Bronchial epithelial cell (primary cell): ENCODE data around the gene CD7. TPM values are rescaled to one million over a fixed set of nuclear protein-coding genes. Genes with fewer than 3 reads are reported as not detected.

Experiments used
- DNase-seq: peaks from one replicate; pipeline ENCODE4 v3.0.0-alpha.2; 2010; ENCODE audit warnings: low read depth
- FAIRE-seq: peaks from 2 replicates; lab custom pipeline; 2011; peaks lifted over from hg19 to GRCh38; lab: Jason Lieb, UNC
- H3K27me3 ChIP-seq: 2 replicates; pipeline ENCODE4 v1.5.1; 2011; ENCODE audit warnings: low read length; ENCODE audit not compliant: control insufficient read depth, insufficient read depth
- H3K36me3 ChIP-seq: 2 replicates; pipeline ENCODE4 v1.5.1; 2011; ENCODE audit warnings: low read length; ENCODE audit not compliant: control insufficient read depth, insufficient read depth
- H3K4me3 ChIP-seq: 2 replicates; pipeline ENCODE4 v1.5.1; 2011; ENCODE audit warnings: mild to moderate bottlenecking, low read depth, low read length, control low read depth
- CTCF ChIP-seq: IDR thresholded peaks from 2 replicates; pipeline ENCODE4 v1.5.1; 2011; ENCODE audit warnings: mild to moderate bottlenecking, moderate library complexity, low read length, control low read depth, inconsistent platforms; ENCODE audit not compliant: insufficient read depth, severe bottlenecking
- total RNA-seq: library from RNA; depleted of rRNA; stranded (reverse); fragments of >200 nt; gene quantifications from 2 replicates; pipeline ENCODE4 v1.2.1, GENCODE V29; 2014

The CD7 gene
- total RNA-seq, 1 donor from 2014 or later: not detected

- TF ChIP-seq CTCF: no peak
- FAIRE-seq (peak; percentile 13), DNase-seq (no peak)
- no peaks in the 10 kb centered on the region for H3K36me3 ChIP-seq
- peaks cover 3% of the 10 kb centered on the region for H3K27me3 ChIP-seq
- H3K4me3 ChIP-seq: no peak overlapping the region
Observed at GRCh38 chr17:82327289-82327688, 9.9 kb upstream of the CD7 start.

DNA sequence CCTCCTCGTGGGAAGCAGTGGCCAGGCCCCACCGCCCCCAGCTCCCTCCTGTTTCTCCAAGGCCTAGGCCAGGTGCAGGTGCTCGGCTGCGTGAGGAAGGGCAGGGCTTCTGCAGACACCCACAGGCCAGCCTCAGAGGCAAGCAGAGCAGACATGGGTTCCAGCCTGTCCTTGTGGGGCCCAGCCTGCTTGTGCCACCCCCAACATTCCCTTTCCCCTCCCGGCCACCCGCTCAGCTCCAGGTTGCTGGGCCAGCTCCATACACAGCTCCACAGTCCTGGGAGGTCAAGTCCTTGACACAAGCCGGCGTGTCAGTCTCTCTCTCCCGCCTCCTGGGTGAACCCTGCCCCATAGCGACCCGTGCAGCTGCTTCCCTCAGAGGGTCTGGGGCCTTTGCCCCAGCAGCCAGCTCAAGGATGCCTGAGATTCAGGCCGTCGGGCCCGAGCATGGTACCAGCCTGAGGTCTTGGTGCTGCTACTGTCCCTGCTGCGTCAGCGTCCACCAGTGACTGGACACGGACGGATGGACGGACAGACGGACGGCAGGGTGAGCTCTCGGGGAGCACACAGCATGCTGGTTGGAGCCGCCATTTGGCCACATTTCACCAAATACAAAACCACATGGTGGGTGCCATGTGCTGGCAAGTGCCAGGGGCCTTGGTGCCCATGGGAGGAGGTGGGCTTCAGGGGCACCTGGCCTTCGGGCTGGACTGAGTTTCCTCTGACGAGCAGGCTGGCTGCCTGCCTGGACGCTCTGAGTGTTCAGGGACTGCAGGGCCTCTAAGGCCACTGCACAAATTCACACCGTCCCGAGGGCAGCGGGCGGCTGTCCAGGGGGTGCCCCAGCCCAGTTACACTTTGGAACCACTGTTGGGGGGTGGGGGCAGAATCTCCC is 8.1 kb upstream of the CD7 start:
- Histone ChIP-seq H3K36me3 (no peaks in the 10 kb centered on the region), H3K27me3 (peaks cover 3% of the 10 kb centered on the region), H3K4me3 (no peak overlapping the region)
- TF ChIP-seq CTCF: no peak
- DNase-seq (no peak), FAIRE-seq (no peak)

GRCh38 chr17:82324566-82325285 is 7.3 kb upstream of the CD7 start:
- Histone ChIP-seq H3K27me3 (peaks cover 1% of the 10 kb centered on the region), H3K4me3 (no peak overlapping the region), H3K36me3 (no peaks in the 10 kb centered on the region)
- TF ChIP-seq CTCF: no peak
- FAIRE-seq (no peak), DNase-seq (peak; percentile 31)

GRCh38 chr17:82323514-82324234 is 6.3 kb upstream of the CD7 start:
- DNase-seq: no peak
- no peak for TF ChIP-seq CTCF
- Histone ChIP-seq H3K27me3 (no peaks in the 10 kb centered on the region), H3K4me3 (no peak overlapping the region), H3K36me3 (no peaks in the 10 kb centered on the region)
- no peak for FAIRE-seq

DNA sequence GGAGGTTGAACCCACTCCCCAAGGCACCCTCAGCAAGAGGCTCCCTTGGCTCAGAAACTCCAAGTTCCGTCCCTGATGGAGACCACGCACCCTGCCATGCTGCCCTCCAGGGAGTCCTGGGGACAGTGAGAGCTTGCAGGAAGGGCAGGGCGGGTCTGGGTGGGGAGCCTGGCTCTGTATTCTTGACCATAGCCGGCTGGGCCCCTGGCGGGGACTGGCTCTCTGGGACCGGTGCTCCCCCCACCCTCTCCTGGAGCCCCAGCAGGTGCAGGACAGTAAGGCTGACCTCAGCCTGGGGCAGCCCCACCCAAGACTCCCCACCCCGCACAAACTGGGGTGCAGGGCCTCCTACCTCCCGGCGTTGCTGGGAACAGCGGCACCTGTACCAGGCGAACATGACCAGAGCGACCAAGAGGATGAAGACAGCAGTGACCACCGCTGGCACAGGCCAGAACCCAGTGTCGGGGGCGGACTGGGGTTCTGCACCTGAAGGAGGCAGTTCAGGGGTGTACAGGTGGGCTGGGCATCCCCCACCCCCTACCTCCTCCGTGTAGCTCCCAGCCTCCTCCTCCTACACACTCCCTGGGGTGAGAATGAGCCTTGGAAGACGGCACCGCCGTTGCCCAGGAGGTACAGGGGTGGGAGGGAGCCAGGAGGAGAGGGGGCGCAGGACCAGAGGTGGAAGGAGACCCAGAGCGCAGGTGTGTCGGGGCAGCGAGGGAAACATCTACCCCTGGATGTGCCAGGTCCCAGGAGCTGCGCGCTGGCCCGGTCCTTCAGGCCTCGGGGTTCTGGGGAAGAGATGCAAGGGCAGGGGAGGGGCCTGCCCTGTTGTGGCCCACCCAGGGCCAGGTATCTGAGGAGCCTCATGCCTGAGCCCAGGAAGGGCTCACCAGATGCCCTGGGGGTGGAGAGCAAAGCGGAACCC is 5.4 kb upstream of the CD7 start:
- no peak for DNase-seq
- no peak for TF ChIP-seq CTCF
- H3K36me3 ChIP-seq: no peaks in the 10 kb centered on the region
- no peaks in the 10 kb centered on the region for H3K27me3 ChIP-seq
- no peak for FAIRE-seq
- H3K4me3 ChIP-seq: no peak overlapping the region
